GF-D8 (cell line): Measurements from ENCODE around the gene IYD.
"Not testable (repeated sequence)": the region's sequence is repeated elsewhere in the genome, so short reads cannot be mapped to it uniquely, and the experiment has no call there.

Source experiments
- DNase-seq: peaks from one replicate; lab custom pipeline; 2025; lab: John Stamatoyannopoulos, UW

Gene IYD

DNA sequence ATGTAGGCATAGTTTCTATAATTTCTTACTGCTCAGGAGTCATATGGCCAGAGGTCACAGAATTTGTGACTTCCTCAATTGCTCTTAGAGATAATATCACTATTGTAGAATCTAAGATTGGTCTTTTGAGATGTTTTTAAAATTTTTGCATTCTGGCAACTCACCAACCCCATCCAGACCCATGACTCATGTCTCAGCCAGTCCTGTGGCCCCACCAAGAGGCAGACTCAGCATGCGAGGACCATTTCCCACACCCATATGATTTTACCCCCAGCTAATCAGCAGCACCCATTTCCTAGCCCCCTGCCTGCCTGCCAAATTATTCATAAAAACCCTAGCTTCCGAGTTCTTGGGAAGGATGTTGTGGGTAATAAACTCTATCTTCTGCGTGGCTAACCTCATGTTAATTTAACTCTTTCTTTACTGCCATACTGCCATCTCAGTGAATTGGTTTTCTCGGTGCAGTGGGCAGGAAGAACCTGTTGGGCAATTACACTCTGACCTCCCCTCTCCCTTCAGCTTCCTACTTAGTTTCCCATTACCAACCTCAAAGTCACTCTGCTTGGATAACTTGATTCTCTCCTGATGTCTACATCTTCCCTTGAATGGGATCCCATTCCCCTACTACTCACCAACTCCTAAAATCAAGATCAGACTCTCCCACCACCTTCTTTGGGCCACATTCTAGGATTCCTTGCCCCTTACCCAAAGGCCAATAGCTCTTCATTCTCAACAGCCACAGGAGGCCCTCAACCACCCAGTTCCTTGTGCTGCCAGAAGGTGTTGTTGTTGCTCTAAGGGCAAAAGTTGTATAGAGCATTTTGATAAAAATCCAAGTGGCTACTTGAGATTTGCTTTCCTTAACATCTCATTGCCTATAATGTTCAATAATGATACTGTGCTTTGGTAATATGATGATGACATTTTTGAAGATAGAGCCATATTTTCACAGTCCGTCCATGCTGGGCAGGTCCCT is 16.2 kb upstream of the IYD start:
- no peak for DNase-seq

DNA sequence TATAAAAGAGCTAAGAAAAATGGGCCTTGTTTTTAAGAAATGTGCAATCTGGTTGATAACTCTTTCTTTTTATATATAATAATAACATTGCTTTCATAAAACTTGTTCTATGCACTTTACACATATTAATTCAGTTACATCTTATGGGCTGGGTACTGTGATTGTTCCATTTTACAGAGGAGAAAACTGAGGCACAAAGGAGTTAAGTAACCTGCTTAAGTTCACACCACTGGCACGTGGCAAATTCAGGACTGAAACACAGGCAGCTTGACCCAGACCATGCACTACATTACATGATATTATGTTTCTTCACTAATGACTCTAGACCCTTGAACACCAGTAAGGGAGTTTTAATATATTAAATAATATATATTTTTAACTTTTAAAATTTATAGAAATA is 15.4 kb upstream of the IYD start:
- DNase-seq: no peak

GRCh38 chr6:150354754-150355571 is 13.8 kb upstream of the IYD start:
- no peak for DNase-seq

GRCh38 chr6:150355932-150356331 is 12.9 kb upstream of the IYD start:
- no peak for DNase-seq

- DNase-seq: no peak
These were observed 6.9 kb upstream of the IYD start for GRCh38 chr6:150361876-150362275.

DNA sequence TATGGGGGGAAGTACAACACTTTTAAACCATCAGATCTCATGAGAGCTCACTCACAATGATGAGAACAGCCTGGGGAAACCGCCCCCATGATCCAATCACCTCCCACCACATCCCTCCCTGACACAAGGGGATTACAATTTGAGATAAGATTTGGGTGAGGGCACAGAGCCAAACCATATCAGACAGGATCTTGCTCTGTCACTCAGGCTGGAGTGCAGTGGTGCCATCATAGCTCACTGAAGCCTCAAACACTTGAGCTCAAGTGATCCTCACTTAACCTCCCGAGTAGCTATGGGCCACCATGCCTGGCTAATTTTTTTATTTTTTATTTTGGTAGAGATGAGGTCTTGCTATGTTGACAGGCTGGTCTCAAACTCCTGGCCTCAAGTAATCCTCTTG is 5.1 kb upstream of the IYD start:
- DNase-seq: no peak

- no peak for DNase-seq
These were observed 2.6 kb upstream of the IYD start for GRCh38 chr6:150366118-150366778.

GRCh38 chr6:150369408-150369807 is 596 bp downstream of the IYD start:
- DNase-seq: no peak

DNA sequence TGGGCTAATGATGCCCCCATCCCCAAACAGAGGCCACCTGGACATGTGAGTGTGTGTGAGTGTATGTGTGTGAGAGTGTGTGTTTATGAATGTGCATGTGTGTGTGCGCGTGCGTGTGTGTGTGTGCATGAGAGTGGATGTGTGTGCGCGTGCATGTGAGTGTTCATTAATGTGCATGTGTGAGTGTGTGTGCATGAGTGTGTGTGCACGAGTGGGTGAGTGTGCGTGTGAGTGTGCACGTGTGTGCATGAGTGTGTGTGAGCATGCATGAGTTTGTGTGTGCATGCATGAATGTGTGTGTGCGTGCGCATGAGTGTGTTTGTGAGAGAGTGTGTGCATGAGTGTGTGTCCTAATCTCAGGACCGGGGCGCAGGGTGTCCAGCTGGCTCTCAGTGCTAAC is 1.3 kb downstream of the IYD start:
- no peak for DNase-seq

DNA sequence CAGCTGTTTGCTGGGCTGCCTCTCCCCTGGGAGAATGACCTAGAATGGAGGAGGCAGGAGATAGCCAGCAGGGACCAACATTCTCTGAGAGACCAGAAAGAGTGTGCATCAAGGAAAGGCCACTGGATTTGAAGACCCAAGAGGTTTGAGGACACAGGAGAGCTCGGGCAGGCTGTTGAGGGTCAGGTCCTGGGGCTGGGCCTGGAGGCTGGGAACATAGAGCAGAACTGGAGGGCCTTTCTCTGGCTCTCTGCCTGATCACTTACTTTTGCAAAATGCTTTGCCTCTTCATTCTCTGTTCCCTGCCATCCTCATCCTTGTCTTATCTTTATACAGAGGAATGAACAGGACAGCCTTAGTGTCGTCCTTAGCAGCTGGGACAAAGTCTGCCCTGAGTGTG is 2.5 kb downstream of the IYD start:
- no peak for DNase-seq

DNA sequence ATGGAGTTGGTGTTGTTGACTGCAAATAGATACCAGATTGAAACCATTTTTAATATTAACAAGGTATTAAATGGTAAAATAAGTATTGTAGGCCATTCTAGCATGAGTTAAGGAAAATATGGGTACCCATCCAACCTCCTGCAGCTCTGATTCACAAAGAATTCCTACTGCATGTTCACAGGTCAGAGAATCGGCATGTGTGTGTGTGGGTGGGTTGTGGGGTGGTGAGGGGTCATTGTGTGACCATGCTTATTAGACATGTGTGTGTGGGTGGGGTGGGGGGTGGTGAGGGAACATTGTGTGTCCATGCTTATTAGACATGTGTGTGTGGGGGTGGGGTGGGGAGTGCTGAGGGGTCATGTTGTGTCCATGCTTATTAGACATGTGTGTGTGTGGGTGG is 3.2 kb downstream of the IYD start:
- no peak for DNase-seq

- DNase-seq: no peak
These were observed 4.5 kb downstream of the IYD start for GRCh38 chr6:150373260-150373701.

DNA sequence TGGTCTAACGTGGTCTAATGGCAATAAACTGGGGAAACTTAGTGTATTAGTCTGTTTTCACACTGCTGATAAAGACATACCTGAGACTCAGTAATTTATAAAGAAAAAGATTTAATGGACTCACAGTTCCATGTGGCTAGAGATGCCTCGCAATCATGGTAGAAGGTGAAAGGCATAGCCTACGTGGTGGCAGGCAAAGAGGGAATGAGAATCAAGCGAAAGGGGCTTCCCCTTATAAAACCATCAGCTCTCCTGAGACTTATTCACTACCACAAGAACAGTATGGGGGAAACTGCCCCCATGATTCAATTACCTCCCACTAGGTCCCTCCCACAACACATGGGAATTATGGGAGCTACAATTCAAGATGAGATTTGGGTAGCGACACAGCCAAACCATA is 5.5 kb downstream of the IYD start:
- DNase-seq: not testable (repeated sequence)

DNA sequence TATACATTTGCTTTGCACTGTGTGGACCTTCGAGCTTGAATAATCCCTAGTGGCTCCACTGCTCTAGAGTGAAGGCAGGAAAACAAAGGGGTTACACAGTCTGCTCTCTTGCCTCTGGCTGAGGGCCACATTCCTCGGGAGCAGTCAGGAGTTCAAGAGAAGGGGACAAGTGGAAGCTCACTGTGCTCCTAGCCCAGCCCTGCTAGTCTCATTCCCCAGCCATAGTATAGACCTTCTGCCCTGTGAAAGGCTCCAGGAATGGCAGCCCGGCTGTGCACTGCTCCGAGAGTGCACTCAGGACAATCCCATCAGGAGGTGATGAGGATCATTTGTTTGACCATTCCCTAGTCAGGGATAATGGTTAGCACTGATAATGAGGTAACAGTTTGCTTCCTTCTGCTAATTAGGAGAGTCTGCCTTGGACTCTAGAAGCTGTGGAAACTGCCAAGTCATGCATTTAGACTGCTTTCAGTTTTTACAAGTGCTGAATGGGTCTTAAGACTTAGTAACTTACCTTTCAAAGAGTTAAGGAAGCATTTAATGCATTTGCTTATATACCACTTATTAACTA is 8.5 kb downstream of the IYD start:
- DNase-seq: no peak

DNA sequence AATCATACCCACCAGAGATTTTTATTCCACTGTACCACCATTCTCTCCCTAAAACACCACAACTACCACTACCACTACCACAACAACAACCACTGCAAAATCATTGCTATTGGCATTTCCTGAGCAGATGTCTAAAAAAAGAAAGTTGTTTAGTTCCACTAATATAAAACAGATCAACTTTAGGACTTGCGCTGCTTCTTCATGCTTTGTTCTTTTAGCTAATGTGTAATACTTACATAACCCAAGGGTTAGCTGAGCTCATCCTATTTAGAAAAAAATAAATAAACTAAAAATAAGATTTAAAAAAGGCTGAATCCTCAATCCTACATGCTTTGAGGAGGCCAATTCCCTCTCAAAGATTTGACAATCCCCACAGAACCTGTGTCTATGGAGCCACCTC is 11.4 kb downstream of the IYD start:
- no peak for DNase-seq

DNA sequence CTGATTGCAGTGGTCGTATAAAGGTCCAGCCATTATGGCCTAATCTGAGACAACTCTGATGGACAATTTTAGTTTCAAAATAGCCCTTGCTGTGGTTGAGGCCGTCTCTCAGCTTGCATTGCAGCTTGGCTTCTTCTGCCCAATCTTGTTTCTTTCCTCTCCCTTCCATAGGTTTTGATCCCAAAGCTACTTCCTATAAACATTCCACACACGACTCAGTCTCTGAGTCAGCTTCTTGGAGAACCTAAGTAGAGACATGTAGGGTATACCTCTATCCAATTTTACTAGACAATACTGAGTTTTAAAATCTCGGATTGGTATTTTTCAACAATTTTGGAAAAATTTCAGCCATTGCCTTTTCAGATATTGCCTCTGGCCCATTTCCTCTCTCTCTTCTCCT is 13.4 kb downstream of the IYD start:
- no peak for DNase-seq

DNA sequence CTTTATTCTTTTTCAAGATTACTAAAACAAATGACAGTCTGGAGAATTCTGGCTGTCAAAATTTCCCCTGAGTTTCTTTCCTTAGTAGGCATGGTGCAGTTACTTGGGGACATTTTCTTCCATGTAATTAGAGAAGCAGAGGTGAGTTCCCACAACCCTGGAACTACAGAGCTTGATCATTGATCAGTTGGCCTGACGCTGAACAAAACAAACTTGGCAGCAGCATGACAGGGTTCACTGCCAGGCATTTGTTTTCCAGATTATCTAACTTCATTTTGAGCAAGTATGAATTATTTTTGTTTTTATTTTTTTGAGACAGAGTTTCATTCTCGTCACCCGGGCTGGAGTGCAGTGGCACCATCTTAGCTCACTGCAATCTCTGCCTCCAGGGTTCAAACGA is 22.6 kb downstream of the IYD start:
- DNase-seq: no peak

- DNase-seq: no peak
These were observed 23.1 kb downstream of the IYD start for GRCh38 chr6:150391890-150392289.

GRCh38 chr6:150392452-150393220 is 23.8 kb downstream of the IYD start:
- DNase-seq: no peak

DNA sequence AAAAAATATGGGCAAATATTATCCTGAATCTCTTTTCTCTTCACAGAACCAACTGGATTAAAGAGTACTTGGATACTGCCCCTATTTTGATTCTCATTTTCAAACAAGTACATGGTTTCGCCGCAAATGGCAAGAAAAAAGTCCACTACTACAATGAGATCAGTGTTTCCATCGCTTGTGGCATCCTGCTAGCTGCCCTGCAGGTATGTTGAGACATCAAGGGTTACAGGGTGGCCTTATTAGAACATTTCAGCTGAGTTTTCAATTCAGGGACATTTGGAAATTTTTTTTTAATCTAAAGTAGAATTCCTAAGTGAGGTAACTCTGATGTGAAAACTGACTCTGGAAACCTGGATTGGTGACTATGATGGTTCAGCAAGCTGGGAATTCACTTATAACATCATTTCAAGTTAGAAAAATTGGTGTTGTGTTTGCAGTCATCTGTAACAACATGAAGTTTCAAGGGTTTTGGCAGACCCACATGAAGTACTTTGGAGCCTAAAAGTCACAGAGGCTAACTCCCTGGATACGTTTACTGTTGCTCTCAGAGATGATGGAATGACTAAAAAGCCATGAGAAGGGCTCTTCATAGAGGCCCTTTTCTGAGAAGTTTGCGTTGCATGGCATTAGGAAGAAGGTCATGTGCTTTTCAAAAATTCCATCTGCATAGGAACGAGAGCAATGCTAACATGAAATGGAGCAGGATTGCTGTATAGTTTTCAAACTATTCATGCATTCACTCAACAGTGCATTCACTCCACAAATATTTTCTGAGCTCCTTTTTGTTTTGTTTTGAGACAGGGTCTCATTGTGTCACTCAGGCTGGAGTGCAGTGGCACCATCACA is 25.5 kb downstream of the IYD start:
- DNase-seq: no peak
